Measurements from ENCODE around the gene ZNF729.

DNA sequence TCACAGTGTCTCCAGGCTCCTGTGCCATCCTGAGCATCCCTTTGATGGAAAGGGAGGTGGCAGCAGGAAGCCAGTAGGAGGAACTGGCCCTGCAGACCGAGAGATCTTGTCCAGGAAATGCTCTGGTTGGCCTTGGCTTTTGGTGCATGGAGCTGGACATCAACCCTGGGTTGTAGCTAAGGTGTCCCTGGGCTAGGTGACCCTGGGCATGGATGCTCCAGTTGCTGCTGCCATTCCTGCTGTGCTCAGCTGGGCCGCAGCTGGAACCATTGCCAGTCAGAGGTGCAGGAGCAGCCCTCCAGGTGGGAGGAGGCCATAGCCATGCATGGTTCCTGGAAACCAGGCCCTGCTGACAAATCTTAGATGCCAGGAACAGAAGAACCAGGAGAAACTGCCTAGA lies 68.4 kb downstream of the ZNF729 start:
- TF ChIP-seq, protein P1, sequence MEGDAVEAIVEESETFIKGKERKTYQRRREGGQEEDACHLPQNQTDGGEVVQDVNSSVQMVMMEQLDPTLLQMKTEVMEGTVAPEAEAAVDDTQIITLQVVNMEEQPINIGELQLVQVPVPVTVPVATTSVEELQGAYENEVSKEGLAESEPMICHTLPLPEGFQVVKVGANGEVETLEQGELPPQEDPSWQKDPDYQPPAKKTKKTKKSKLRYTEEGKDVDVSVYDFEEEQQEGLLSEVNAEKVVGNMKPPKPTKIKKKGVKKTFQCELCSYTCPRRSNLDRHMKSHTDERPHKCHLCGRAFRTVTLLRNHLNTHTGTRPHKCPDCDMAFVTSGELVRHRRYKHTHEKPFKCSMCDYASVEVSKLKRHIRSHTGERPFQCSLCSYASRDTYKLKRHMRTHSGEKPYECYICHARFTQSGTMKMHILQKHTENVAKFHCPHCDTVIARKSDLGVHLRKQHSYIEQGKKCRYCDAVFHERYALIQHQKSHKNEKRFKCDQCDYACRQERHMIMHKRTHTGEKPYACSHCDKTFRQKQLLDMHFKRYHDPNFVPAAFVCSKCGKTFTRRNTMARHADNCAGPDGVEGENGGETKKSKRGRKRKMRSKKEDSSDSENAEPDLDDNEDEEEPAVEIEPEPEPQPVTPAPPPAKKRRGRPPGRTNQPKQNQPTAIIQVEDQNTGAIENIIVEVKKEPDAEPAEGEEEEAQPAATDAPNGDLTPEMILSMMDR (conservative IDR thresholded peaks at IDR 0.05 in 1 of 2, IDR thresholded peaks at IDR 0.05 in 1 of 2; ENCODE audit: low read depth in 1 of 2, low read length in 2 of 2), result no peak
- TF ChIP-seq EZH2 (IDR thresholded peaks at IDR 0.05; ENCODE audit: low read length, missing control alignments), result no peak
